DMS153 treated with DMSO at 0.1 percent for 48 hours (cell line): ENCODE data around the gene CPN1.
"Not testable (repeated sequence)": the region's sequence is repeated elsewhere in the genome, so short reads cannot be mapped to it uniquely, and the experiment has no call there.

Source experiments
- DNase-seq: peaks from one replicate; lab custom pipeline; 2025; ENCODE audit not compliant: unreplicated experiment; lab: John Stamatoyannopoulos, UW

Gene CPN1

DNA sequence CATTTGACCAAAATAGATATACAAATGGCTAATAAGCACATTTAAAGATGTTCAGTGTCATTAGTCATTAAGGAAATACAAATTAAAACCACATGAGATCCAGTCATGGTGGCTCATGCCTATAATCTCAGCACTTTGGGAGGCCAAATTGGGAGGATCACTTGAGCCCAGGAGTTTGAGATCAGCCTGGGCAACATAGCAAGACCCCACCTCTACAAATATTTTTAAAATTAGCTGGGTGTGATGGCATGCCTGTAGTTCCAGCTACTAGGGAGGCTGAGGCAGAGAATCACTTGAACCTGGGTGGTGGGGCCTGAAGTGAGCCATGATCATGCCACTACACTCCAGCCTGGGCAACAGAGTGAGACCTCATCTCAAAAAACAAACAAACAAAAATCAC lies 607 bp upstream of the CPN1 start:
- not testable (repeated sequence) for DNase-seq

DNA sequence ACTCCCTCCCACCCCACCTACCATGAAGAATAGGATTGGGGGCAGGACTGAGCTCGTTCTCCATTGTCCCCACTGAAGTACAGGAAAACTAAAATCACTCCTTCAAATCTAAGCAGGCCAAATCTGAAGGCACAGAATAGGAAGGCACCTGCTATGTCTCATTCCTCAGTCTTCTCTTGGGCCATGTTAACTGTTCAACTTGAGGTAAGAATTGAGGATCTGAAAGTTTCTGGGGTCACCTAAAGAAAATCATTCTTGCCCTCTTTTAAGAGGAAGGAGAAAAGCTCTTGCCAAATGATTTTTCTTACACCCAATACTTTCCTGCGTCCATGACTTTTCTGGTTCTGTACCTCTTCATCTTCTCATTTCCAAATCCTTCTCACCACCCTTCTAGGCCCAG lies 4.9 kb downstream of the CPN1 start:
- no peak for DNase-seq

DNA sequence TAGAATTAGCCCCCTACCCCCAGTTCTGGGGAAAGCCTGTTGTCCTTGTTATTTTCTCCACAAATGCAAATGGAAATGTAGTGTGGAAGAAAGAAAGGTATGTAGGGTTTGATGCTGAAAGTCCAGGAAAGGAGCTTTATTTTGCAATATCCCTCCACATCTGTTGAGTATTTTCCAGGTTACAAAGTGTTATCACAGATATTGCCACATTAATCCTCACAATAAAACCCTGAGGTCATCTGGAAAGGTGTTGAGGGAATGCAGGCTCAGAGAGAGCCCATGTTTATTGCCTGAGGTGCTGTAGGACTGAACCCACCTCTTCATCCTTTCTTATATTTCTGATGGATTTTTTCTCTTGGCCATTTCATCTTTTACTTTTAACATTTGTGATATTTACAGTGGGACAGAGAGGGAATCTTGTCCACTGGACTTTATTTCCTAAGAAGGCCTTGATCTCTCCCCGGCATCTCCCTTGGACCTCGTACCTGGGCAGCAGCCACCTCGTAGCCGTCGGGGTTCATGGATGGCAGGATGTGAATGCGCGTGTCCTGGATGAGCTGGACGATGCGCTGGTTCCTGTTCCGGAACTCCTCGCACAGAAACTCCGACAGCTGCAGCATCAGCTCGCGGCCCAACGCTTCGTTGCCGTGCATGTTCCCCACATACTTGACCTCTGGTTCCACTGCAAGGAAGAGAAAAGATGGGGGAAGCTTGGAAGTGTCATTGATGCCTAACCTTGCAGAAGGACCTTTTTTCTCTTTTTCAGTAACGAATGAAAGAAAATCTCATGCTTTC lies 6.0 kb downstream of the CPN1 start:
- no peak for DNase-seq

DNA sequence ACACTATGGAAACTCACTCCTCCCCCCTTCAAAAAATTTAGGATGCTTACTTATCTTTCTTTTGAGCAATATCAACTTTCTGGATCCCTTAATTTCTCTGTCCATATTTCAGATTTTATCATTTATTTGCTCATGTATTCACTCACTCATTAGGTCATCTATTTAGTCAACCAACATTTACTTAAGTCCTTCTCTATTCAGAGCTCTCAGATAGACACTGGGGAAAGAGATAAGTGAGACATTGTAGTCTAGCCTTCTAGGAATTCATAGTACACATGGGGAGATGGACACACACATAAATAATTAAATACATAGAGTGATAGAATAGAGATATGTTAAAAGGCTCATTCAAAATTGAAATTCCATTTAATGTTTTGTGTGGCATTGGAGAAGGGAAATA lies 9.2 kb downstream of the CPN1 start:
- DNase-seq: peak; percentile 4

DNA sequence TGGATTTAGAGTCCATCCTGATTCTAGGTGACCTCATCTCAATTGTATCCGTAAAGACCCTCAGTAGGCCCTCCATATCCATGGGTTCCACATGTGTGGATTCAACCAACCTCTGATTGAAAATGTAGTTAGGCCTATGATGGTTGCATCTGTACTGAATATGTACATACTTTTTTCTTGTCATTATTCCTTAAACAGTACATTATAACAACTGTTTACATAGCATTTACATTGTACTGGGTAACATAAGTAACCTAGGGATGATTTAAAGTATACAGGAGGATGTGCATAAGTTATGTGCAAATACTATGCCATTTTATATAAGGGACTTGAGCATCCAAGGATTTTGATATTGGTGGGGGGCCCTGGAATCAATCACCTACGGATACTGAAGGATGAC lies 10.1 kb downstream of the CPN1 start:
- DNase-seq: no peak

DNA sequence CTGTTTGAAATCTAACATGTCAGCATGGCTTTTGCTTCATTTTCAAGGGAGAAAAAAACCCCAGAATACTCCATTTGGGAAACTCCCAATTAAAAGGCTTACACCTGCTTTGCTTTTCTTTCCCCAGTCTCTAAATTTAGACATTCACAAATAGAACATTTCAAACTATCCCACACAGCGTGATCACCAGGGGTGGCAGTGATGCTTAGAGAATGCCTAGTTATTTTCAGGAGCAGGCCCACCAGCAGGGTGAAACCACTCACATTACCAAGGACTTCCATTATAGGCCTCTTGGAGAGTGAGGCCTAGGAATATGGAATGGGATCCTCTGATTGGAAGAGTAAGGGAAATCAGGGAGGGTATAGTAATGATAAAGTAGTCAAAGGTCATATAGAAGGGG lies 14.2 kb downstream of the CPN1 start:
- DNase-seq: no peak

DNA sequence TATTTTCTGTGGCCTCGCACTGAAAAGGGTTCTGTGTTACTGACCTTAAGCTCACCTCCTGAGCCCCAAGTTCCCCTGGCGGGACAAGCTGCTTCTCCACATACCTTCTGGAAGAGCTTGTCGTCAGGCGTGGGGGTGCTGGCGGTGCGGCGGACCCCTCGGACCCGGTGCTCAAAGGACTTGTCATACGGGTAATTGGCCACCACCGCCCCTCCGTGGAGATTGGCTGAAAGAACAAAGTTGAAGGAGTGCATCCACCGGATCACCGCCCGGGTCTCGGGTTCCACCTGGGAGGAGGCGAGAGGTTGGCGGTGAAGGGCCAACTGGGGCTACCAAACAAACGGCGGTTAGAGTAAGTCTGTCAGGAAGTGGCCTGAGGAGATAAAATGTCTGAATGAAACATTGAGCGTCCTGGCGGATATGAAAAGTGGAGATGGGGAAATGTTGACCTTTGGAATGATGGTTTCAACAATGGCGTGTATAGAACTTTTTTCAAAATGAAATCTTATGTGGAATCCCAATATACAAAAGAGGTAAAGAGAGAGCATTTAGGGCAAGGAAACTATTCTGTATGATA lies 16.5 kb downstream of the CPN1 start:
- DNase-seq: no peak

DNA sequence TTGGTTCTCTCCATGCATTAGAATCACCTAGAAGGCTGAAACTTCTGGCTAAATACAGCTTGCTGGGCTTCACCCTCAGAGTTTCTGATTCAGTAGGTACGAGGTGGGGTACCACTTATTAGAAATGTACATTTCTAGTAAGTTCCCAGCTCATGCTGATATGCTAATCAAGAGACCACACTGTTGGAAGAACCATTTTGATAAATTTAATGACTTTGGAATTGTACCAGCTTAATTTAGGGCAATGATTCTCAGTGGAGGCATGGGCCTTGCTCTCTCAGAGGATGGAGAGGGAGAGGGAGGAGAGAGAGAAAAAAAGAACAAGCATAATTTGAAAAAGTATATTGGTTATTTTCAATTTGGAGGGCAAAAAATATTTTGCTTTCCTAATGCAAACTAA lies 20.3 kb downstream of the CPN1 start:
- no peak for DNase-seq

DNA sequence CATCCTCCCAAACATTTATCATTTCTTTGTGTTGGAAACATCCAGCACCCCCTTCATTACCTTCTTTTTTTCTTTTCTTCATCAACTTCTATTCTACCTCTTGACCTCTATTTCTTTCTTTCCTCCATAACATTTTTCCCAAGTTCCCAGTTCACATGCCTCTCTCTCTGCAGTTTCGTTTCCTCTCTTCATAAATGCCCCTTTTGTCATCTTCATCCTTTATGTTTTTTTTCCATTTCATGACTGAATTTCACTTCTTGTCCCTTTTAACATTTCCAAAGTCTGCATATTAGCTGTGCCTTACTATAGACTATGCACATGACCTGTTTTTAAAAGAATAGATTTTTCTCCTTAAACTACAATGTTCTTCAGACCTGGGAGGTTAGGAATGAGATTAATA lies 23.7 kb downstream of the CPN1 start:
- DNase-seq: no peak

DNA sequence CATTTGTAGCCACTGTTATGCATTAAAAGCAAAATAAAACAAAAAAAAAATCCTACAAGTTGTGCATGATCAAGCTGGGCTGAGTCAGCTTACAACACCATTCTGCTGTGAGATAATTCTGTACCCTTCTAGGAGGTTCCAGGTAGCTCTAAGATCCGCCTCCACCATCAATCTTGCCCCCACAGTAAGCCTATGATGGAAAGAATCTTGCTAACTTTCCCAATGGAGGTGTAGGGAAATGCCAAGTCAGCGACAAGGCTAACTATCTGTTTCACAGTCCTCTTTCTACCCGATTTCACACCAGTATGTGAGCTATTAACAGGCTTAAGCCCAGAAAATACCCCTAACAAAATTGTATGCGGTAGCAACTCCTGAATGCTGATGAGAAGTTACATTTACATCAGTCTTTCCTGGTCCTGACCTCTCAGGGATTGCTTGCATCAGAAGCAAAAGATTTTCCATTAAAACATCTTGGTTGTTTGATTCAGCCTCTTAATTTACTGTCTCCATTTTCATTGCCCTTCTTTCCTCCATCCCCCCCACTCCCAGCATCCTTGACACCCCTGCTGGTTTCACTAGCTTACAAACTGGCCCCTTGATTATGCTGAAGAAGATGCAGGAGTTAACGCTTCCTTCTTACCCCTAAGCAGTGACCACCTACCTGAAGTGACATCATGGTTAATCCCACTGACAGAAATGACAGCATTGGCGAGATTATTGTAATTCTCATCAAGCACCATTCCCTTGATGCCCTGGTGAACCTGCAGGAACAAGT lies 27.8 kb downstream of the CPN1 start:
- no peak for DNase-seq

DNA sequence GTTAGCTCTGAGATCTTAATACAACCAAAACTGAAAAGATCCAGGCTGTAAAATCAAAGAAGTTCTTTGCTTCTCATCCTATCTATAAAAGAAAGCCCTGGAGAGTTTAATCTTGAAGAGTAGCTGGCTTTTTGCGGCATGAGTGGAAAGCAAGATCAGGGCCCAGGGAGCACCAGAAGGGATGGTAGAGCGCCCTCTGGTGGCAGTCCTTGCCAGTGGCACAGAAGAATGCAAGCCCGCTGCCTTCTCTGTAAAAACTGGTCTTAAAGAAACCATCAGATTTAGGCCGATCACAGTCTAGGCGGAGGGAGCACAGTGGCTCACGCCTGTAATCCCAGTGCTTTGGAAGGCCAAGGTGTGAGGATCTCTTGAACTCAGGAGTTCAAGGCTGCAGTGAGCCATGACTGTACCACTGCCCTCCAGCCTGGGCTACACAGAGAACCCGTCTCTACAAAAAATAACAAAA lies 35.6 kb downstream of the CPN1 start:
- peak; percentile 67 for DNase-seq

DNA sequence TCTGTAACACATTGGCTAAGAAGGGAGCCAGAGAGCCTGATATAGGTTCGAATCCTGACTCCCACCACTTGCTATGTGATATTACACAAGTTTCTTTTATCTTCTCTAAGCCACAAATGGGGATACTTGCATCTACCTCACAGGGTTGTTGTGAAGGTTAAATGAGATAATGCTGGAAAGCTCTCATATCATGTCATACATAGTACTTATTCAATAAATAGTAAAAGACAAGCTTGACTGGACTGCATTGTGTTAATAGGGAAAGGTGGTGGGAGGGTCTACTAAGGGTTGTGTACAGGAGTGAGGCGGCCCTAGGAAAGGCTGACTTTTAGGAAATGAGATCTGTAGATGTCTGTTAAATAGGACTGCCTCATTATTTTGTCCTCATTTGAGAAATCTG lies 36.1 kb downstream of the CPN1 start:
- DNase-seq: no peak

DNA sequence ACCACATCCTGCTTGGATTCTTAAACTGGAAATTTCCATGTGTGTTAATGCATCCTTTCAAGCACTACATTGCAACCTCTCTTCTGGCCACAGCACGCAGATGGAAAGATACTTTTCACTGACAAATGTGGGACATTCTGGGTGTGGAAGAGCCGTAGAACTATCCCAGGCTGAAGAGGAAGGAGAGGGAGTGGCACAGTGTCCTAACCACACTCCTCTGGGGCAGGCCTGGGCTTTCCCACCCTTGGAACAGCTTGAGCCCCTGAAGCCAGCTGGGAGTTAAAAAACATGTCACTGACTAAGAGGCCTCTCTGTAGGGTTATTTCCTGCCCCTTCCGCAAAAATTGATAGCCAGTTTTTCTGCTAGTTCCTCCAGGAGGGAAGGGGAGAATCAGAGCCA lies 37.9 kb downstream of the CPN1 start:
- no peak for DNase-seq

DNA sequence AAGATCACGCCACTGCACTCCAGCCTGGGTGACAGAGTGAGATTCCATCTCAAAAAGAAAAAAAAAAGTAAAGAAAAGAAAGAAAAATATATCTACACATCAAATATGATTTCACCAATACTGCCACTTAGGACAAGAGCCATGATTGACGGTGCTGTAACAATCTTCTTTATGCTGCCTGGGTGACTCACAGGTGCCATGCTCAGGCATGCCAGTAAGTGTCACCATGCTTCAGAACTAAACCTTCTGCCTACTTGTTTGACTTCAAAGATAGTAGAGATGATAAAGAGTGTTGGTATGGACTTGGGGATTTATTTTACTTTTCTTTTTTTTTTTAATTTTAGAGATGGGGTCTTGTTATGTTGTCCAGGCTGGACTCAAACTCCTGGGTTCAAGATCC lies 38.3 kb downstream of the CPN1 start:
- DNase-seq: no peak

DNA sequence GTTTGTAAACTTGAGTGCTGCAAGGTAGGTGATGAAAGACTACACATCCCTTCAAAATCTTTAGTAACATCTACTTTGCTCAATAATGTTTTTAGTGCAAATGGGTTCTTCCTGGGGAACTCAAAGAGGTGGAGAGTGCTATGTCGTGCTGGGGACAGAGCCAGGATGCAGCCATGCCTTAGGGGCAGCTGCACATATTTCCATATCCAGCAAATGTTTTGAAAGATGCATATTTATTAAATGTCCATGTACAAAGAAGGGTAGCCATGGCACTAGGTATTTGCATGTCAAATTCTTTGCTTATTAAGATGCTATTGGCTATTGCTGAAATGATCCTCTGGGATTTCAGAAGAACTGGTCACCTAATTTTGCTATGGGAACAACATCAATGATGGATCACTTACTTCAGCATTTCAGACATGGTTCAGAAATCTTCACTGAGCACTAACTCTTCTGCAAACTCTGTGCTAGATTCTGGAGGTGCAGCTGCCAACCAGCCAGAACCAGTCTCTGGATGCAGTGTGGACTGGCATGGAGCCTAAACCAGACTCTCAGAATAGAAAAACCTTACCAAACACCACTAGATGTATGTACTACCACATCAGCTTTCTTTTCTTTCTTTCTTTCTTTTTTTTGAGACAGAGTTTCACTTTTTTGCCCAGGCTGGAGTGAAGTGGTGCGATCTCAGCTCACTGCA lies 40.2 kb downstream of the CPN1 start:
- DNase-seq: no peak

DNA sequence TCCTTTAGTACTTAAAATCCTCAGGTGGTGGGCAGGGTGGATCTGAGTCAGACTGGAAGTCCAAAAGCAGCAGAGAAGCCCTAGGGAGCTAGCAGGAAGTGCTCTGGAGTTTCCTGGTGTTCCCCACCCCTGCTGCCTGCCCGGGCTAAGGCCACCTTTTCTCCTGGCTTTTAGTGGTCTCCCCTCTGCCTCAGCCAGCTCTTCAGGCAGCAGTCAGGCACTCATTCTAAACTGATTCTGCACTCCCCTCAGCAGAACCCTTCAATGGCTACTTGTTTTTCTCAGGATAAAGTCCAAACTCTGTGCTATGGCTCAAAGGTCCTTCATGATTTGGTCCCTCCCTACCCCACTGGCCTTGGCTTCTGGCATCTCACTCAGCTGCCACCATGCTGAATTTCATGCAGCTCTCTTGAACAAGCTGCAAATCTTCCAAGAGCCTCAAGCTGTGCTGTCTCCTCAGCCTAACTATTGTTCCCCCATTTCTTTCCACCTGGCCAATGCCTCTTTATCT lies 43.1 kb downstream of the CPN1 start:
- DNase-seq: no peak

DNA sequence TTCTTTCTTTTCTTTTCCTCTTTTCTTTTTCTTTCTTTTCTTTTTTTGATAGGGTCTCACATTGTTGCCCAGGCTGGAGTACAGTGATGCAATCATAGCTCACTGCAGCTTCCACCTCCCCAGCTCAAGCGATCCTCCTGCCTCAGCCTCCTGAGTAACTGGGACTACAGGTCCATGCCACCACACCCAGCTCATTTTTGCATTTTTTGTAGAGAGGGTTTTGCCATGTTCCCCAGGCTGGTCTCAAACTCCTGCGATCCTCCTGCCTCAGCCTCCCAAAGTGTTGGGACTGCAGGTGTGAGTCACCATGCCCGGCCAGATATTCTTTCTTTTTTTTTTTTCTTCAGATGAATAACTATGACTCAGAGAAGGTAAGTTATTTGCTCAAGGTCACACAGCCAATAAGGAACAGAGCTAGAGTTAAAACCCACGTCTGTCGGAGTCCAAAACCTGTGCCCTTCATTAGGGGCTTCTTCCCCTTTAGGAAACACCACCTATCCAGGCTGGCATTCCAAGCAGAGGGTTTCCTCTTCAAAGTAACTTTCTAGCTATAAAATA lies 43.8 kb downstream of the CPN1 start:
- no peak for DNase-seq

DNA sequence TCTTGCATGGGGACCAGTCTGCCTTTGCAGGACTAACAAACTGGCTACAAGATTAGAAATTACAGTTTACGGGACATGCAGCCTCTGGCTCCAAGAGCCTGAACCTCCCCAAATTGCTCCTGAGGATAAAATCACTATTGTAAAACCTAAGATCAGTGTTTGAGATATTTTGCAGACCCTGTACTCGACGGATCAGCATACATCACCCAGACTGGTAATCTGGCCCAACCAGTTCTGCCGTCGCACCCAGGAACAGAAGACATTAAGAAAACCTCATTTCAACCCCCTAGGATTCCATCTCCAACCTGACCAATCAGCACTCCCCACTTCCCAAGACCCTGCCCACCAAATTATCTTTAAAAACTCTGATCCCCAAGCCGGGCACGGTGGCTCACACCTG lies 44.8 kb downstream of the CPN1 start:
- DNase-seq: no peak

DNA sequence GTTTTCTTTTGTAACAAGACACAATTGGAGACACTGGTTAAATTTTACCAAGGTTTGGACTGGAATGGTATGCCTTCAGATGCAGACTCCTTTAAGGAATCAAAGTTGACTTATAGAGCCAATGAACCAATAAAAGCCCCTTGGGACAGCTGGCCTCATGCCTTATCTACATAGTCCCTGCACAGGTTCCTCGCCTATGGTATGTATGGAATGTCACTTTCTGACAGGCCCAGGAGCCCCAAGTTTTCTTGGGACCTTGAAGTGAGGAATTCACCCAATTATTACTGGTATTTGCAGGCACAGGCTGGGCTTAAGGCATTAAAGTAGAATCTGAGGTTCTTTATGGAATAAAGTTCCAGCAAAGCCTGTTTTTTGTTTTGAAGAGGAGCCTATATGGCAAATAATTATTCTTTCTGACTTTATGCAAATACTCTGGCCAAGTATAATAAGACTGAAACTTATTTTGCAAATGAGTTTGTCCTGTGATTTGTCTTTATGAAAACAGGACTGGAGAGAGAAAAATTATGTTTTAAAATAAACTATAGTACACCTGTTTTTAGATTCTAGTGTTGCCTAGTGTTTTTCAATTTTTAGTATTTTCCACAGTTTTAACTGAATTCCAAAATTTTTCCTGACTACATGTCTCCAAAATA lies 47.8 kb downstream of the CPN1 start:
- DNase-seq: no peak

DNA sequence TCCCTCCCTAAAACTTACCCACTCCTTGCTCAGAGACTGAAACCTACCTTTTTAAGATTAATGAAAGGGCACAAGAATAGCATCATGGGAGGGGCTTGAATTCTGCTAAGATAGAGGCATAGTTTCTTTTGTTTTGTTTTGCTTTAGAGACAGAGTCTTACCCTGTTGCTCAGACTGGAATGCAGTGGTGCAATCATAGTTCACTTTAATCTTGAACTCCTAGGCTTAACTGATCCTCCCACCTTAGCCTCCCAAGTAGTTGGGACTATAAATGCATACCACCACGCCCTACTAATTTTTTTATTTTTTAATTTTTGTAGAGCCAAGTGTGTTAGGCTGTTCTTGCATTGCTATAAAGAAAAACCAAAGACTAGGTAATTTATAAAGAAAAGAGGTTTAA lies 54.3 kb downstream of the CPN1 start:
- no peak for DNase-seq

DNA sequence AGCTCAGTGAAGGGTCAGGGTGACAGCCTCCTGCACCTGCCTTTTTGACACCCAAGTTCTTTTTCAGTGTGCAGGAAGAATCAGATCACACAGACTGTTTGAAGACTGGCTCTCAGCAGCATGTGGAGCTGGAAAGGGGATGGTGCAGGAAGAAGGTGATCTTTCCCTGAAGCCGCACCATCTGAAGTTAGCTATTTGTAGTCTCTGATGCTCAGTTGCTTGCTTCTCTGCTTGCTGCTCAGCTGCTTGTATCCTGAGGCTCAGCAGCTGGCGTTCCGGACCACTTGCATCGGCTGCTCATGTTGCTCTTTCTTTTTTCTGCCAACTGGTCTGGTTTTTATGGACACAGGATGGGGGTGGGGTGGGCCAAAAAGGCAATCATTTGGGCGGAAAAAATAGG lies 56.1 kb downstream of the CPN1 start:
- no peak for DNase-seq
